DMS79 treated with DMSO at 0.1 percent for 48 hours (cell line): Measurements from ENCODE around the gene CMAS.
"Not testable (repeated sequence)": the region's sequence is repeated elsewhere in the genome, so short reads cannot be mapped to it uniquely, and the experiment has no call there.

Experiments
- DNase-seq: peaks from one replicate; lab custom pipeline; 2025; lab: John Stamatoyannopoulos, UW

The CMAS gene

DNA sequence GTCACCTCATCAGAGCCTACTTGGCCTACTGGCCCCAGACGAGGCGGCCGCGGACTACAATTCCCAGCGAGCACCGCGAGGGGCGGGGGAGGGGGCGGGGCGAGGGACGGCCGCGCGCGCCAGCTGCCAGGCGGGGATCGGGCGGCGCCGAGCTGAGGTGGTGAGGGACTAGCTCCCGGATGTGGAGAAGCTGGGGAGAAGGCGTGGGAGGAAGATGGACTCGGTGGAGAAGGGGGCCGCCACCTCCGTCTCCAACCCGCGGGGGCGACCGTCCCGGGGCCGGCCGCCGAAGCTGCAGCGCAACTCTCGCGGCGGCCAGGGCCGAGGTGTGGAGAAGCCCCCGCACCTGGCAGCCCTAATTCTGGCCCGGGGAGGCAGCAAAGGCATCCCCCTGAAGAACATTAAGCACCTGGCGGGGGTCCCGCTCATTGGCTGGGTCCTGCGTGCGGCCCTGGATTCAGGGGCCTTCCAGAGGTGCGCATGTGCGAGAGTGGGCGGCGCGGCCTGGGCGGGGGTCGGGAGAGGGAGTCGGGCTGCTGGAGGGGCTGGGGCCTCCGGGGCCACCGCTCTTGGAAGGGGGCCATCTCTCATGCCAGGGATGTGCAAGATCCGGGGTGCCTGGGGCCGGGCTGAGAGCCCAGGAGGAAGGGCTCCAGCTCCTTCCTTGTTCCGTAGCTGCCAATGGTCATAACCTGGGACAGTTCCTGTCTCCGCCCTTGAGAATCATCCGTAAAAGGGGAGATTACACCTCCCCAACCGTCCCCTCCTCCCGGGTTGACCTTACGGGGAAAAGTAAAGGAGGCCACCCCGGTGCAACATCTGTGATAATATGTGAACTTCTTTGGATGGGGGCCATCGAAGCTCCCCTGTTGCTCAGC lies at the start of gene CMAS:
Gene CMAS (plus strand): TSS at position 129 of the 878 bp plus-strand sequence. CDS start 86 bp downstream, at position 215.
- peak; percentile 68 for DNase-seq

DNA sequence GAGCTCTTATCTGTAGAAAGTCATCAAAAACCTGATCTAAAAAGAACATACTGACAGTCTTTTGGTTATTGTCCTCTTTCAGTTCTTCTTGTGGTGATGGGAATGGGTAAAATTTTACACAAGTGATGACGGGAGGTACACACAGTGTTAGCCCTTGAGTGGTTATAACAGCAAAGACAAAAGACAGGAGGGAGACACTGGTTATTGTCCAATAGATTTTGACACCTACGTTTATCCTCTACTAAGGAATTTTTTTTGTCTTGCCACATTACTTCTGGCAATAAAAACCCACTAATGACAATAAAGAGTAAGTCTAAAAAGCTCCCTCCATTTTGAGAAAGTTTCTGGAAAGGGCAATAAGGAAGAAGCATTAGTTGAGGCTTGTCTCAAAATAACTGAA lies 47.7 kb upstream of the CMAS start:
- DNase-seq: no peak

- DNase-seq: no peak
Measured at GRCh38 chr12:21998782-21999181, 47.2 kb upstream of the CMAS start.

DNA sequence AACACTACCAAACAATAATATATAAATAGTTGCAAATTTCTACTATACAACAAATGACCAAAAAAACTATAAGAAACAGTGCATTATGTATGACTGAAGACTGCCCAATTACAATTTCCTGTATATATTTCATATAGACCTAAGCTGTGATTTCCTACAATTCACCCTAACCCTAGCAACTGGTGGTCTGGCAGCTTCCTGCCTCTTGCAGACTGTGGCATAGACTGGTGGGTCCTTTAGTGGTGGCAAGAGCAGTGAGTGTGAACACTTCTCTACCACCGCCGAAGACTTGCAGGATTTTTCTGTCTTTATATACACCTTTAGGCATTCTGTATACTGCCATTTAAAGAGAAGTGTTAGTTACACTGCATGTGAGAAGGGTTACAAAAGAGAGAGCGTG lies 43.6 kb upstream of the CMAS start:
- DNase-seq: no peak

DNA sequence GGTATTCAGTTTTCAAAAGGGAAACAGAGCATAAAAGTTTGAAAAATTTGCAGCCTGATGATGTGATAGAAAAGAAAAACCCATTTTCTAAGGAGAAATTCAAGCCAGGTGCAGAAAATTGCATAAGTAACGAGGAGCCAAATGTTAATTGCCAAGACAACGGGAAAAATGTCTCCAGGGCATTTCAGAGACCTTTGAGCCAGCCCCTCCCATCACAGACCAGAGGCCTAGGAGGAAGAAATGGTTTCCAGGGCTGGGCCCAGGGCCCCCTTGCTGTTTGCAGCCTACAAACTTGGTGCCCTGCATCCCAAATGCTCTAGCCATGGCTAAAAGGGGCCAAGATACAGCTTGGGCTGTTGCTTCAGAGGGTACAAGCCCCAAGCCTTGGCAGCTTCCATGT lies 38.2 kb upstream of the CMAS start:
- DNase-seq: not testable (repeated sequence)

- DNase-seq: no peak
Measured at GRCh38 chr12:22008196-22008595, 37.8 kb upstream of the CMAS start.

- no peak for DNase-seq
Measured at GRCh38 chr12:22014041-22014782, 31.8 kb upstream of the CMAS start.

DNA sequence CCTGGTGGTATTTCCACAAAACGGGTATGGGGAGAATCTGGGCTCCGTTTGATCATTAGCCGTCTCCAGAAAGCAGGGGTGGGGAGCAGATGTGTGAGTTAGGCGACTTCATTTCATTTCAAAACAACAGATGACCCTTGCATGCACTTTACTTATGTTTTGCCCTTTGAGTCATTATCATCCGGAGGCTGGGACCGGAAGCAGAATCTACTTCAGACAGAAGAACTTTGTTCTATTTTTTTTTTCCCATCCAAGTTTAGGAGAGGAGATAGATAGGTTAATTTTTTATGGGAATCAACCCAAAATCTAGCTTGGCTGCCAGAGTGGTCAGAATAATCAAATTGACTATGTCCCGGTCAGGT lies 31.3 kb upstream of the CMAS start:
- no peak for DNase-seq

DNA sequence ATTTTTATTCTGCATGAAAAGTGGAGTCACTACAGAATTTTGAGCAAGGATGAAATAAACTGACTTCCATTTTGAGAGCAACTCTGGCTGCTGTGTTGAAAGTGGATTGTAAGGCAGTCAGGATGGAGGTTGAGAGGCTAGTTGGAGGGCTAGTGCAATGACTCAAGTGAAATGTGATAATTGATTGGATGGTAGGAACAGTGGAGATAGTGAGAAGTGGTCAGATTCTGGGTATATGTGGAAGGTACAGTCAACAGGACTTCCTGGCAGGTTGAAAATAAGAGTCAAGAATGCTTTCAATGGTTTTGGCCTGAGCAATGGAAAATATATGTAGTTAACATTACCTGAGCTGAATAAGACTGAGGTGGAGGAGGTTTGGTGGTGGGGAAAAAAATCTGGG lies 29.0 kb upstream of the CMAS start:
- DNase-seq: no peak

- no peak for DNase-seq
Measured at GRCh38 chr12:22018860-22019259, 27.2 kb upstream of the CMAS start.

- DNase-seq: not testable (repeated sequence)
Measured at GRCh38 chr12:22023489-22023888, 22.5 kb upstream of the CMAS start.

DNA sequence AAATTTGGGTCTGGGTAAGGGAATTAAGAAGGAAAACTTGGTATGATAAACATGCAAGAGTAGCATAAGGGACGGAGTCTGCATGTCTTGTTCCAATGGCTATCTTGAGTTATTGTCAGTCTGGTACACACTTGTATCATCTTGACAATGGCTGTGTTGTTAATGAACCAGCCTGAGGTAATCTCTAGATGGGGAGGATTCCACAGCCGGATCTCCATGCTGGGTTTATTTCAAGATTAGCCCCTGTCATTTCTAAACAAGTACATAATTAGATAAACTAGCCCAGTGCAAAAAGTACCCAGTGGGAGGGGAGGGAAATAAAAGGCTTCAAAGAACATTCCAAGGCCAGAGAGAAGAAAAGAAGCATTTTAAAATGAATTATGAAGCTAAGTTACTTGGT lies 16.5 kb upstream of the CMAS start:
- no peak for DNase-seq

- no peak for DNase-seq
Measured at GRCh38 chr12:22029991-22030390, 16.0 kb upstream of the CMAS start.

- DNase-seq: no peak
Measured at GRCh38 chr12:22032732-22033131, 13.3 kb upstream of the CMAS start.

GRCh38 chr12:22034709-22035506 lies 11.1 kb upstream of the CMAS start:
- DNase-seq: no peak

- no peak for DNase-seq
Measured at GRCh38 chr12:22037947-22038346, 8.1 kb upstream of the CMAS start.

- no peak for DNase-seq
Measured at GRCh38 chr12:22038734-22039133, 7.3 kb upstream of the CMAS start.

DNA sequence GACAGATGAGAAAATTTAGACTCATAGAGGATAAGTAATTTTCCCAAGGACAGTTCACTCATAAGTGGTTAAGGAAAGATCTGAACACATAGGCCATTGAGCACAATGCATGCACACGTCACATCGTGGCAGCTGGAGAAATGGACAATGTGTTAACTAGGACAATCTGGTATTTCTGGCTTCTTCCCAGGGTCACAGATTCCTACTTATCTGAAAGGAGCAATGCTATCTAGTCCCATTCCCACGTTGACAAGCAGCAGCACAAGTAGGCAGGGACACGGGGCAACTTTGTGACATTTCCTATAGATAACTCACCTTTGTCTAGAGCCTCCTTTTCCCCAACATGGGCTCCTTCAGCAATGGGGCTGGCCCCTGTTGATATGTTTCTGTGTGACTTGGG lies 6.7 kb upstream of the CMAS start:
- no peak for DNase-seq

- DNase-seq: no peak
Measured at GRCh38 chr12:22042976-22043669, 2.9 kb upstream of the CMAS start.

- no peak for DNase-seq
Measured at GRCh38 chr12:22043943-22044342, 2.1 kb upstream of the CMAS start.

GRCh38 chr12:22044391-22044790 lies 1.6 kb upstream of the CMAS start:
- no peak for DNase-seq

DNA sequence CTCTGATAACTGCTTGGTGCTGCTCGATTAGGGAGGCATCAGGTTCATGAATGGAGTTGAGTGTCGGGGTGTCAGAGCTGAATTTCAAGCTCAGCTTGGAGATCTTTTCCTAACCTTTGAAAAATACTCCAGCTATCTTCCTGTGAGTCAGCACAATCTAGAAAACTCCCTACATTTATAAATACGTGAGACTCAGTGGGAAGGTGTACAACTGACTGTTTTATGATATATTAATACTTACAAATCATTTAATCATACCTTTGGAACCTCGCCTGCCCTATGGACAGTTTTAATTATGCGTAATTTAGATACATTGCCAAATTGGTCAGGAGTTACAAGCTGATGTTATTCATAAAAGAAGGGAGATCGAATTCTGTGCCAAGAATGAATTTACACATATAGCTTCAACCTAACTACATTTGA lies 961 bp downstream of the CMAS start:
- peak; percentile 30 for DNase-seq
